ENCODE results near the gene TMA7B. TPM values are rescaled to one million over a fixed set of nuclear protein-coding genes. Genes with fewer than 3 reads are reported as not detected.

Gene TMA7B
- total and polyA plus RNA-seq, 2 donors (not counting 3 experiments of a cell fraction or from before 2014, with no cell fraction given) = not detected

- Histone ChIP-seq H3K4me1 (ENCODE audit: control insufficient read depth, extremely low read depth, insufficient read depth, low read length) (no peaks in the 10 kb centered on the region), H3K79me2 (ENCODE audit: control insufficient read depth, insufficient read depth, low read length) (no peaks in the 10 kb centered on the region), H3K9me3 (replicated peaks; ENCODE audit: control insufficient read depth, insufficient read depth, low read length) (no peaks in the 10 kb centered on the region), H3K4me3 (replicated peaks in 1 of 3; ENCODE audit: insufficient read depth in 1 of 3, low read depth in 1 of 3, low read length in 3 of 3) (no peak overlapping the region), H3K4me2 (ENCODE audit: insufficient read depth, low read length) (no peak overlapping the region), H3K9me1 (replicated peaks; ENCODE audit: control insufficient read depth, extremely low read depth, insufficient read depth, low read length) (no peaks in the 10 kb centered on the region), H3K27ac (ENCODE audit: insufficient read depth, low read depth, low read length) (no peak overlapping the region), H4K20me1 (replicated peaks; ENCODE audit: control insufficient read depth, extremely low read depth, insufficient read depth, low read length) (no peaks in the 10 kb centered on the region), H3K36me3 (ENCODE audit: control insufficient read depth in 2 of 2, extremely low read depth in 1 of 2, insufficient read depth in 2 of 2, low read length in 2 of 2) (no peaks in the 10 kb centered on the region), H2AFZ (ENCODE audit: low read depth, low read length) (no peak overlapping the region), H3K9ac (replicated peaks; ENCODE audit: extremely low read depth, insufficient read depth, low read length) (no peak overlapping the region), H3K27me3 (ENCODE audit: control insufficient read depth in 2 of 2, insufficient read depth in 2 of 2, low read length in 2 of 2) (peaks cover 0 to 4% of the 10 kb centered on the region in 2 experiments)
- no peak for TF ChIP-seq CTCF (IDR thresholded peaks at IDR 0.05; ENCODE audit: extremely low read depth in 1 of 2, insufficient read depth in 1 of 2, low read depth in 1 of 2, low read length in 2 of 2)
- TF ChIP-seq GATA2 (IDR thresholded peaks at IDR 0.05; ENCODE audit: insufficient read depth, insufficient read length, low read depth, low read length) = no peak
- TF ChIP-seq MYC (IDR thresholded peaks at IDR 0.05; ENCODE audit: low read depth, low read length) = no peak
- TF ChIP-seq MAX (IDR thresholded peaks at IDR 0.05; ENCODE audit: insufficient read depth, insufficient read length) = no peak
- TF ChIP-seq POLR2A (IDR thresholded peaks at IDR 0.05; ENCODE audit: low read depth, low read length) = no peak
- no peak for TF ChIP-seq EZH2 (IDR thresholded peaks at IDR 0.05; ENCODE audit: borderline replicate concordance, low read depth, low read length, severe bottlenecking)
- no peak for TF ChIP-seq FOS (IDR thresholded peaks at IDR 0.05; ENCODE audit: borderline replicate concordance, insufficient read depth, low read length)
- TF ChIP-seq POLR2AphosphoS5 (IDR thresholded peaks at IDR 0.05; ENCODE audit: insufficient read depth, low read depth, low read length) = no peak
- TF ChIP-seq JUN (IDR thresholded peaks at IDR 0.05; ENCODE audit: borderline replicate concordance, insufficient read depth, insufficient read length, low read depth) = no peak
- ChIA-PET POLR2A (no interaction called here), CTCF (interaction anchor here (1.4 to 1.6 kb wide), 2 partner anchors 10 to 14 kb away, joined by 3 read pairs; no protein-coding TSS in a partner anchor)
- no TSS peak for BruUV-seq (replicated peaks)
- dilution Hi-C loops (cut with MboI; ENCODE audit: extremely low pct_ligation_motif_present, low sequenced_read_pairs) = no loop called here
- intact Hi-C loops (cut with micrococcal nuclease) = no loop called here
- no peak for DNase-seq (ENCODE audit: low read depth, low spot score)
- FAIRE-seq = no peak
These were observed 23.1 kb downstream of the TMA7B start for GRCh38 chr22:39983346-39983745.

Data from endothelial cell of umbilical vein (primary cell).